Stimulated activated CD4-positive, alpha-beta T cell treated with anti-CD3 and anti-CD28 coated beads, Interleukin-4, amount 100 ng/mL, for 48 hours (primary cell): ENCODE measurements around the gene AKAP9.
"Not testable (repeated sequence)": the region's sequence is repeated elsewhere in the genome, so short reads cannot be mapped to it uniquely, and the experiment has no call there.

Source experiments
- DNase-seq, 2 donors: peaks; one replicate each; pipeline ENCODE4 v3.0.0-alpha.2; 2020; ENCODE audit warnings: low read depth in 2 of 2

The AKAP9 gene

DNA sequence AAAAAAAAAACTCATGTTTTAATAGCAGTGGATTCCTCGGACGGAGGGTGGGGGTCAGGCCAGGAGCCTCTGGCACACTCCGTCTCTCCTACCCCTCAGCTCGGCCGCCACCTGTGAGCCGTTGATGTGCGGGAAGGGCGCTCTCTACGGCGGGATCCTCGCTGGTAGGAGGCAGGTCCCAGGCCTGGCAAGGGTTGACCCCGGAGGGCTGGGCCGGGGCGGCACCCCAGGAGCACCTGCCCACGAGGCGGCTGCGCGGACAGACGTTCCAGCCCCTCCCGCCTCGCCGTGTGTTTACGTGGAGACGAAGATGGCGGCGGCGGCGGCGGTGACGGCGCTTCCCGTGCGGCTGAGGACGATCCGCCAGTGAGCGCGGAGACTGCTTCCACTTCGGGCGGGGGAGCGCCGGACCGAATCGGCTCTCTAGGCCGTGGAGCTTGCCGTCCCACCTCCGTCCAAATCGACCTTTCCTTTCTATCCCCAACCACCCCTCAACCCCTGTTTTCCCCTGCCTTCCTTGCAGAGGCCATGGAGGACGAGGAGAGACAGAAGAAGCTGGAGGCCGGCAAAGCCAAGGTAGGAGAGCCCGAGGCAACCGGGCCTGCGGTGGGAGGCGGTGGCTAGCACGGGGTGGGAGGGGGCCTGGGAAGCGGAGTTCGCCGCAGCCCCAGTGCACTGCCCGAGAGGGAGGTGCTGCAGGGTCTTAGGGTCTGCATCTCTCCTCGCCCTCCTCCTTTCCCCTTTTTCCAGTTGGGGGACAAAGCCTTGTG, at the start of gene AKAP9:
Gene AKAP9 (plus strand): TSS at position 291 of the 770 bp plus-strand sequence. CDS start 238 bp downstream, at position 529.
- DNase-seq = peak; percentile 75 to 87

DNA sequence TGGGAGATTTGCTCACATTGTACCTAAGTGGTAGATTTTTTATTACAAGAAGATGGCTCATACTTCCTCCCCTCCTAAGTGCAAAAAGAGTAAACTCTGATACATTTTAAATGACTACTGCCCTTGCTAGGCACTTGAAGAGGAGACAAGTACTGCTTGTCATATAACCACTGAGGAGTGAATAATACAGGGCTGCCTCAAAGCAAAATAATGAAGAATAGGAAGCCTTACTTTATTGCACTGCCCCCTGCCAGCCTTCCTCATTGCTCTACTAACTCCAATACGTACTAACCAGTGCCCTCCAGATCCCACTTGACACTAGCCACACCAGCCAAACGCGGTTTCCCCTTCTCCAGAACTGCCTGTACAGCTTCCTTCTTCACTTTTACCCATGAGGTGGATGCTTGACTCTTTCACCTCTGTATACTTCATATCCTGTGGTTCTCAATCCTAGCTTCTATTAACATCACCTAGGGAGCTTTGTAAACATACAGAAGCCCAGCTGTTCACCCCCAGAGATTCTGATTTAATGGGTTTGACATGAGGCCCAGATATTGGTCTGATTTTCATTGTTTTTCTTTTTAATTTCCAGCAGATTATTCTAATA, 48.5 kb upstream of the AKAP9 start:
- no peak for DNase-seq

DNA sequence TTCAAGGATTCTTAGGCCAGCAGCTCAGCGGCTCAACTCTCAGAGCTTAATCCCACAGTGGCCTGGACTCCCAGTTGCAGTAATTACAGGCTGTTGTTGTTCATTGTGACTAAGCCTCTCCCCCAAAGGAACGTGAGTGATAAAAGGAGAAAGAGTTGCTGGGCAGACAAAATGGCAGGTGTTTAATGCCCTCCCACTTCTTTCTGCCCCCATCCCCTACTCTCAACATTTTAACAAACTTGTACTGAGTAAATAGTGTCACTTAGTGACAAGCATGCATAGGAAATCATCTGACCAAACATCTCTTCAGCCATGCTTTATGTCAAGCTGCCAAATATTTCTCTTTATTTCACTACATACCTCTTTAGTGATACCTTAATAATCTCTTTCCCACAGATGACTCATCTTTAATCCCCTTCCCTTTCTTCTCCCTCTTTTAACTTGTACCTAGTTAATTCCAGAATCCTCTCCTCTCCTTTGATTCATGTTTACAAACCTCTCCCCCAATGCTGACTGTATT, 47.8 kb upstream of the AKAP9 start:
- DNase-seq = no peak

DNA sequence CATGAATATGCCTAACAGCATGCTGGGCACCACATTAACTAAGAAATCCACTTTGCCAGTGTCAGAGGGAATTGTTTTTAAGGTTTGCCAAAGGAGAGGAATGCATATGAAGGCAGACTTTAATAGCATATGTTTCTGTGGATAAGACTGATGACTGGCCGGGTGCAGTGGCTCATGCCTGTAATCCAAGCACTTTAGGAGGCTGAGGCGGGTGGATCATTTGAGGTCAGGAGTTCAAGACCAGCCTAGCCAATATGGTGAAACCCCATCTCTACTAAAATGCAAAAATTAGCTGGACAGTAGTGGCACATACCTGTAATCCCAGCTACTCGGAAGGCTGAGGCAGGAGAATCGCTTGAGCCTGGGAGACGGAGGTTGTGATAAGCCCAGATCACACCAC, 47.0 kb upstream of the AKAP9 start:
- not testable (repeated sequence) for DNase-seq

GRCh38 chr7:91894781-91895480, 45.7 kb upstream of the AKAP9 start:
- no peak for DNase-seq

GRCh38 chr7:91898240-91898992, 42.2 kb upstream of the AKAP9 start:
- no peak for DNase-seq

DNA sequence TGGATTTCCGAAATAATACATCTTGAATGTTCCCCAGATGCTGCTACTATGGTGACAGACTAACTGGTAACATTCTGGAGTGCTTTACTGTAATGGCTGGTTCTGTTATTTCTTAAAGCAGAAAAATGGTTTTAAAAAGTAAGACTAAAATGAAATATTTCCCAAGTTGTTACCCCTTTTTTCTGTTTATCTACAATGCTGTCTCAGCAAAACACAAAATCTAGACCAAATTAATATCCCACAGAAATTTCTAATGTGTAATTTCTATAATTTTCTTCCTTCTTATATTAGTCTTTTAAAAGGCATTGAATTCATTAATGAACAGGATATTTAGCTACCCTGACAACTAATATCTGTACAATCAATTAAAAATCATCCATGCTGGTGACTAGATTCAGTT, 41.1 kb upstream of the AKAP9 start:
- no peak for DNase-seq

- DNase-seq = no peak
Observed at GRCh38 chr7:91910171-91910570, 30.5 kb upstream of the AKAP9 start.

DNA sequence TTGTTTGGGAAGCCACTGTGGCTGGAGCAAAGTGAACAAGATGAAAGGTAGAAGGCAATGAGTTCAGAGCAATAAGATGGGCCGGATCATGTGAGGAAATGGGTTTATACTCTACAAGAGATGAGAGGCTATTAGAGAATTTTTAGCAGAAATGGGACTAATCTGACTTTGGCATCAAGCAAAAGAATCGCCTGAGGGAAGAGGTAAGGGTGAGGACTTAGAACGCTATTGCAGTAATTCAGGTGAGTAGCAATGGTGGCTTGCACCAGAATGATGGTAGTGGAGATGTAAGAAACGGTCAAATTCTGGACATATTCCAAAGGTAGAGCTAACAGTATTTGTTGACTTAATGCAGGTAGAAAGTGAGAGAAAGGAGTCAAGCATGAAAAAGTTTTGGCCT, 29.5 kb upstream of the AKAP9 start:
- no peak for DNase-seq

GRCh38 chr7:91912494-91912893, 28.2 kb upstream of the AKAP9 start:
- no peak for DNase-seq

DNA sequence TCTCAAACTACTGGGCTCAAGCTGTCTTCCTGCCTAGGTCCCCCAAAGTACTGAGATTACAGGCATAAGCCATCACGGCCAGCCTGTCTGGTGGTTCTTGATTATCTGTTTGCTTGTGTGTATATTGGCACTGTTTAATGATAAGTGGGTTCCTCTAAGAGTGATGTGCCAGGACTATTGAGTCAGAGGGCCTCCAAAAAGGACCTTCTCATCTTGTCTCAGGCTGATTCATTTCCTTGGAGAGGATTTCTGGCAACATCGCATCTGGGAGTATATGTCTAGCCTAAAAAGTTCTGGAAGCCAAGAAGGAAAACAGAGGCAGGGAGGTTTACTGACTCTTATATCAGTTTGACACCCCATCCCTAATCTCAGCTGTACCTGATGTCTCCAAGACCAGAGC, 27.1 kb upstream of the AKAP9 start:
- no peak for DNase-seq

- DNase-seq = no peak
Observed at GRCh38 chr7:91915401-91916050, 25.1 kb upstream of the AKAP9 start.

- no peak for DNase-seq
Observed at GRCh38 chr7:91916051-91916440, 24.6 kb upstream of the AKAP9 start.

DNA sequence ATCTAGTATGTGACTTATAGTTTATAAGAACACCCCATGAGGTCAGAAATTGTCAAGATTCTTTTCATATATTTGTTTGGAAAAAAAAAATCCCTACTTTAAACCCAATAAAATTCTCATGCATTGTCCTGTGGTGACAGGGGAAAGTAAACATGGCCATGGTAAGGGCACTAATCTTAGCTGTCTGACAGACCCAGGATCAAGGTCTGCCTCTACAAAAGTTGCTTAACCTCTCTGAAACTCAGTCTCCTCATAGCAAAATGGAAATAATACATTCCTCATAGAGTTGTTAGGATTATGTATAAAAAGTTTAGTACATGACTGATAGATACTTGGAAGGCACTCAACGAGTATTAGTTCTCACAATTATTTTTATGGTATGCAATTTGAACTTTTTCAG, 22.3 kb upstream of the AKAP9 start:
- DNase-seq = no peak

DNA sequence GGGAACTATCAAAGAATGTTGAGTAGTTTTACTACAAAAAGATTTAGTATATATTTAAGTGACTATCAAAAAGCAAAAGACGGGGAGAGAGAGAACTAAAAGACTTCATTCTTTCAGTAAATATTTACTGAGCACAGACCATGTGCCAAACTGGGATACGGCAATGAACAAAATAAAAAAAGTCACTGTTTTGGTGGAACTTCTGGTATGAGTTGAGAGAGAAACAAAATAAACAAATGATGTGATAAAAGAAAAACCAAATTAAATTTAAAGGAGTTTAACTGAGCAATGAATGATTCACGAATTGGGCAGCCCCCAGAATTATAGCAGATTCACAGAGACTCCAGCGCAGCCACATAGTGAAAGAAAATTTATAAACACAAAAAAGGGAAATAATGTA, 17.8 kb upstream of the AKAP9 start:
- DNase-seq = no peak

- no peak for DNase-seq
Observed at GRCh38 chr7:91927912-91928311, 12.8 kb upstream of the AKAP9 start.

DNA sequence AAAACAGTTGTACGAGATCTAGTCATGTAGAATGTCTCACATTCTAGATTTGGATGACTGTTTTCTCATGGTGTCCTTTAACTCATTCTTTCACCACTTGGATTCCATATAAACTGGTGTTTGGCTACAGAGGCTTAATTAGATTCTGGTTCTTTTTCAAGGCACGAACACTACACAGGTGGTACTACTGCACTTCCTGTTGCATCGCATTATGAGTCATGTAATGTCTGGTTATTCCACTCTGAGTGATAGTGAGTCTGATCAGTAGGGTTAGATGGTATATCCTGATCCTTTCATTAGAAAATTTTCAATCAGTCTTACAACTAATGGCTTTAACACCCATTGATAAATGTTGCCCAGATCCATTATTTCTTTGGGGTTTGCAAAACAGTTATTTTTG, 11.2 kb upstream of the AKAP9 start:
- no peak for DNase-seq

- peak; percentile 10 to 11 for DNase-seq
Observed at GRCh38 chr7:91940171-91940570, 491 bp upstream of the AKAP9 start.

GRCh38 chr7:91941450-91941849, 788 bp downstream of the AKAP9 start:
- DNase-seq = no peak

- DNase-seq = no peak
Observed at GRCh38 chr7:91942312-91942711, 1.6 kb downstream of the AKAP9 start.

GRCh38 chr7:91944970-91945369, 4.3 kb downstream of the AKAP9 start:
- DNase-seq = not testable (repeated sequence)
